Measurements from ENCODE around the gene CLUH.

CLUH gene

GRCh38 chr17:2692781-2693135, 18.8 kb downstream of the CLUH start:
- DNase-seq = no peak
- Histone ChIP-seq H3K27ac (no peak overlapping the region), H3K9me3 (ENCODE audit: severe bottlenecking) (no peaks in the 10 kb centered on the region), H3K27me3 (ENCODE audit: insufficient read depth, low read depth, severe bottlenecking) (no peaks in the 10 kb centered on the region), H3K36me3 (peaks cover 68% of the 10 kb centered on the region), H3K4me3 (ENCODE audit: low read depth, low read length) (no peak overlapping the region)
- no peak for TF ChIP-seq CTCF (IDR thresholded peaks at IDR 0.05; ENCODE audit: low read depth, low read length)

GRCh38 chr17:2691965-2692780, 19.4 kb downstream of the CLUH start:
- DNase-seq = no peak
- Histone ChIP-seq H3K27me3 (ENCODE audit: insufficient read depth, low read depth, severe bottlenecking) (no peaks in the 10 kb centered on the region), H3K27ac (no peak overlapping the region), H3K36me3 (peaks cover 62% of the 10 kb centered on the region), H3K9me3 (ENCODE audit: severe bottlenecking) (no peaks in the 10 kb centered on the region), H3K4me3 (ENCODE audit: low read depth, low read length) (no peak overlapping the region)
- TF ChIP-seq CTCF (IDR thresholded peaks at IDR 0.05; ENCODE audit: low read depth, low read length) = no peak

- TF ChIP-seq CTCF (IDR thresholded peaks at IDR 0.05; ENCODE audit: low read depth, low read length) = no peak
- no peaks in the 10 kb centered on the region for H3K27me3 ChIP-seq (ENCODE audit: insufficient read depth, low read depth, severe bottlenecking)
- H3K27ac ChIP-seq = no peak overlapping the region
- H3K9me3 ChIP-seq (ENCODE audit: severe bottlenecking) = no peaks in the 10 kb centered on the region
- H3K36me3 ChIP-seq = peaks cover 53% of the 10 kb centered on the region
- no peak for DNase-seq
- H3K4me3 ChIP-seq (ENCODE audit: low read depth, low read length) = no peak overlapping the region
Measured at GRCh38 chr17:2691069-2691871, 20.3 kb downstream of the CLUH start.

- Histone ChIP-seq H3K36me3 (peaks cover 44% of the 10 kb centered on the region), H3K4me3 (ENCODE audit: low read depth, low read length) (no peak overlapping the region), H3K27ac (peak overlapping the region; percentile 75), H3K27me3 (ENCODE audit: insufficient read depth, low read depth, severe bottlenecking) (no peaks in the 10 kb centered on the region), H3K9me3 (ENCODE audit: severe bottlenecking) (no peaks in the 10 kb centered on the region)
- no peak for DNase-seq
- TF ChIP-seq CTCF (IDR thresholded peaks at IDR 0.05; ENCODE audit: low read depth, low read length) = no peak
Measured at GRCh38 chr17:2690165-2691068, 21.1 kb downstream of the CLUH start.

GRCh38 chr17:2689411-2690164, 22.0 kb downstream of the CLUH start:
- H3K27me3 ChIP-seq (ENCODE audit: insufficient read depth, low read depth, severe bottlenecking) = no peaks in the 10 kb centered on the region
- no peak overlapping the region for H3K4me3 ChIP-seq (ENCODE audit: low read depth, low read length)
- no peak for TF ChIP-seq CTCF (IDR thresholded peaks at IDR 0.05; ENCODE audit: low read depth, low read length)
- peaks cover 37% of the 10 kb centered on the region for H3K36me3 ChIP-seq
- H3K9me3 ChIP-seq (ENCODE audit: severe bottlenecking) = no peaks in the 10 kb centered on the region
- DNase-seq = peak; percentile 69
- H3K27ac ChIP-seq = peak overlapping the region; percentile 75

Measured in WERI-Rb-1 (cell line).